ENCODE data around the gene CTSF. TPM values are rescaled to one million over a fixed set of nuclear protein-coding genes. Genes with fewer than 3 reads are reported as not detected.

The CTSF gene
- total RNA-seq, 2 experiments from 2014 or later: not detected

- Histone ChIP-seq H3K4me3 (ENCODE audit: low read depth, low read length, poor library complexity, severe bottlenecking) (no peak overlapping the region), H3K9me3 (ENCODE audit: low read length) (no peaks in the 10 kb centered on the region), H3K36me3 (ENCODE audit: insufficient read depth, low read length) (peaks cover 19% of the 10 kb centered on the region), H3K9me2 (ENCODE audit: insufficient read depth, low read length) (no peaks in the 10 kb centered on the region), H3K27ac (ENCODE audit: low read depth, low read length, poor library complexity, severe bottlenecking) (peak overlapping the region; percentile 30), H2AFZ (ENCODE audit: low read length) (no peak overlapping the region), H4K20me1 (ENCODE audit: insufficient read depth, low read length) (no peaks in the 10 kb centered on the region), H3K4me1 (ENCODE audit: insufficient read depth, low read length, poor library complexity, severe bottlenecking) (peaks cover 32% of the 10 kb centered on the region), H3K79me2 (ENCODE audit: insufficient read depth, low read depth, low read length) (no peaks in the 10 kb centered on the region), H3K4me2 (ENCODE audit: low read length) (peak overlapping the region; percentile 49)
- intact Hi-C loops (cut with micrococcal nuclease; ENCODE audit: unreplicated experiment): no loop called here
- POLR2A ChIA-PET: interaction anchor here (0.6 to 1.3 kb wide), 2 partner anchors 17 to 513 kb away, joined by 3 read pairs; no protein-coding TSS in a partner anchor
- no TSS peak for BruUV-seq (replicated peaks)
- DNase-seq (ENCODE audit: low spot score): no peak
- CTCF ChIA-PET (ENCODE audit: unreplicated experiment): no interaction called here
- TF ChIP-seq EZH2phosphoT487 (IDR thresholded peaks at IDR 0.05; ENCODE audit: borderline replicate concordance, low read depth, low read length) (no peak), CTCF (conservative IDR thresholded peaks at IDR 0.05; ENCODE audit: low read length) (no peak)
These were observed 31.8 kb upstream of the CTSF start for GRCh38 chr11:66600219-66600618.

- no TSS peak for BruUV-seq (replicated peaks)
- ChIA-PET CTCF (ENCODE audit: unreplicated experiment) (no interaction called here), POLR2A (interaction anchor here (0.8 kb wide), 1 partner anchor 12 kb away, joined by 3 read pairs; no protein-coding TSS in a partner anchor)
- Histone ChIP-seq H2AFZ (ENCODE audit: low read length) (no peak overlapping the region), H3K4me2 (ENCODE audit: low read length) (no peak overlapping the region), H3K9me3 (ENCODE audit: low read length) (no peaks in the 10 kb centered on the region), H3K9me2 (ENCODE audit: insufficient read depth, low read length) (no peaks in the 10 kb centered on the region), H3K4me3 (ENCODE audit: low read depth, low read length, poor library complexity, severe bottlenecking) (no peak overlapping the region), H3K36me3 (ENCODE audit: insufficient read depth, low read length) (peaks cover 19% of the 10 kb centered on the region), H4K20me1 (ENCODE audit: insufficient read depth, low read length) (no peaks in the 10 kb centered on the region), H3K4me1 (ENCODE audit: insufficient read depth, low read length, poor library complexity, severe bottlenecking) (peaks cover 41% of the 10 kb centered on the region), H3K79me2 (ENCODE audit: insufficient read depth, low read depth, low read length) (no peaks in the 10 kb centered on the region), H3K27ac (ENCODE audit: low read depth, low read length, poor library complexity, severe bottlenecking) (no peak overlapping the region)
- DNase-seq (ENCODE audit: low spot score): no peak
- intact Hi-C loops (cut with micrococcal nuclease; ENCODE audit: unreplicated experiment): no loop called here
- TF ChIP-seq EZH2phosphoT487 (IDR thresholded peaks at IDR 0.05; ENCODE audit: borderline replicate concordance, low read depth, low read length): no peak
- TF ChIP-seq CTCF (conservative IDR thresholded peaks at IDR 0.05; ENCODE audit: low read length): no peak
These were observed 30.6 kb upstream of the CTSF start for GRCh38 chr11:66598993-66599392.

- Histone ChIP-seq H3K79me2 (ENCODE audit: insufficient read depth, low read depth, low read length) (peaks cover 5% of the 10 kb centered on the region; the same call in 1 of the 2 replicates), H3K36me3 (ENCODE audit: insufficient read depth, low read length) (peaks cover 13% of the 10 kb centered on the region; the same call in 1 of the 2 replicates), H3K9me2 (ENCODE audit: insufficient read depth, low read length) (no peaks in the 10 kb centered on the region), H3K4me1 (ENCODE audit: insufficient read depth, low read length, poor library complexity, severe bottlenecking) (peaks cover 35% of the 10 kb centered on the region), H3K27ac (ENCODE audit: low read depth, low read length, poor library complexity, severe bottlenecking) (peak overlapping the region; percentile 18), H2AFZ (ENCODE audit: low read length) (no peak overlapping the region), H3K4me3 (ENCODE audit: low read depth, low read length, poor library complexity, severe bottlenecking) (peak overlapping the region; percentile 25), H3K9me3 (ENCODE audit: low read length) (no peaks in the 10 kb centered on the region), H4K20me1 (ENCODE audit: insufficient read depth, low read length) (no peaks in the 10 kb centered on the region), H3K4me2 (ENCODE audit: low read length) (peak overlapping the region; percentile 53)
- no peak for TF ChIP-seq EZH2phosphoT487 (IDR thresholded peaks at IDR 0.05; ENCODE audit: borderline replicate concordance, low read depth, low read length)
- TF ChIP-seq CTCF (conservative IDR thresholded peaks at IDR 0.05; ENCODE audit: low read length): no peak
- ChIA-PET POLR2A (interaction anchor here (0.9 to 1.2 kb wide), 3 partner anchors 11 to 48 kb away, joined by 3 to 6 read pairs (median 3); no protein-coding TSS in a partner anchor), CTCF (ENCODE audit: unreplicated experiment) (interaction anchor here (0.6 kb wide), 1 partner anchor 43 kb away, joined by 3 read pairs; no protein-coding TSS in a partner anchor)
- DNase-seq (ENCODE audit: low spot score): no peak
- intact Hi-C loops (cut with micrococcal nuclease; ENCODE audit: unreplicated experiment): no loop called here
- BruUV-seq (replicated peaks): no TSS peak
These were observed 27.0 kb upstream of the CTSF start for GRCh38 chr11:66595245-66595904.
